ENCODE results near the gene SPATA33. TPM values are rescaled to one million over a fixed set of nuclear protein-coding genes. Genes with fewer than 3 reads are reported as not detected.

SPATA33 gene
- 10 to 100 TPM; 13.9 to 16.6 (median 15.6) TPM for polyA plus RNA-seq (ENCODE audit: insufficient read length in 4 of 4)

DNA sequence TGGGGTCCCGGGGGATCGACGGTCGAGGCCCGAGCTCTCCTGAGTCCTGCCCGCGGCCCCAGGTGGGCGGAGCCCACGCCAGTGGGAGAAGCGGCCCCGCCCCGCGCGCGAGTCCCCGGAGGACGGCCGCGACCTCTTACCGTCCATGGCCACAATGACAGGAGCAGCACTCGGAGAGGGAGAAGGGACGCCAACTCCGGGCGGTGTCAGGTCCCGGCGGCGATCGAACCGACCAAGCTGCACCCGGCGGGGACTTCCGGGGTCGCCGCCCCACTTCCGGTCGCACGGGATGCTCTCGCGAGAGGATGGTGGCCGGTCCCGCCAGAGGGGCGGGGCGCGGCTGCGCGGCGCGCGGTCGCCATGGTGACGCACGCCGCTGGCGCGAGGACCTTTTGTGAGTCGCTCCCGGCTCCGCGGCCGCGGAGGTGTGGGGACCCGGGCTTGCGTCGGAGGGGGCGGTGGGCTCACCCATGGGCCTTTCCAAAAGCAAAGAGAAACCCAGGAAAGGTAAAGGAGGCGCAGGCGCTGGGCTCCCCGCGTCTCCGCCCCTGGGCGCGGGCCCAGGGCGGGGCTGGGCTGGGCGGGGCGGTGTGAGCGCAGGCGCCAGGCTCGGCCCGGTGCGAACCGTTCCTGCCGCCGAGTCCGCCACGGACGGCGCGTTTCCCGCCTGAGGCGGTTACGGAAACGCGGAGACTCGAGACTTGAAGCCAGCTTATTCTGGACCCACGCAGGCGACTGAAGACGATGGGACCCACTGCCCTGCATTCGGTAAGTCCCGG lies at the start of gene SPATA33, which contains the start of gene CHMP1A:
Gene SPATA33, plus strand, starts transcription at position 395 of the 779 bp plus-strand sequence. Its CDS starts 76 bp downstream, at position 471.
Gene CHMP1A, minus strand, starts transcription at position 267 of the 779 bp plus-strand sequence. Its CDS starts 120 bp downstream, at position 147.
- DNase-seq (ENCODE audit: low read depth in 4 of 4, low spot score in 2 of 4): peak; percentile 71 to 82 (median 80)

DNA sequence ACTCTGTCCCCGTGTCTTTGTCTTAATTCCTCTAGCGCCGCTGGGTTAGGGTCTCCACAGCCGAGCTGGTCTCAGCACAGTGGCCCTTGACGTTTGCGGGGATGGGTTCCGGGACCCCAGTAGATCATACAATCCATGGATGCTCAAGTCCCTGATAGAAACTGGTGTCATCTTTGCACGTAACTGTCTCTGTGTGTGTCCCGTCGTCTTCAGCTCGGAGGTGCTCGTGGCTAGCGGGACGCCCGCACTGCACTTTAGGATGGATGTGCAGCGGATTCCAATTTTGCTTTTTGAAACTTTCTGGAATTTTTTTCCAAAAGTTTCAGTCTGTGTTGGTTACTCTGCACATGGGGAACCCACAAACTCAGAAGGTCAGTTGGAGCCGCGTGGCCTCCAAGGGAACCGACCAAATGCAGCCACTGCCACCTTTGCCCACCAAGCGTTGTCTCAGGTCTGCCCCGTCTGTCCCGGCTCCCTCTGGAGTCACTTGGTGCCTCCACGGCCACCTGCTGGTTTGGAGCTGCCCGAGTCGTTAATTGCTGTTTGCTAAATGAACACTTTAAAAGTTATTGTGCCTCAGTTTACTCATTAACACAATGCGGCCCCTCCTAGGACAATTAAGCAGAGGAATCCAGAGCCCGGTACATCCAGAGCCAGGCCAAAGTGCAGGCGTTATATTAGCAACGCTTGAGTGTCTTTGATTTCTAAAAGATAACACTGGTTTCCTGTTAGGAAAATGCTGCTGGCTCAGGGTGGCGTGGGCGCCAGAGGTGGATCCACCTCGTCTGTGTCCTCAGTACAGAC lies 49.5 kb upstream of the SPATA33 start:
- no peak for DNase-seq (ENCODE audit: low read depth in 4 of 4, low spot score in 2 of 4)

DNA sequence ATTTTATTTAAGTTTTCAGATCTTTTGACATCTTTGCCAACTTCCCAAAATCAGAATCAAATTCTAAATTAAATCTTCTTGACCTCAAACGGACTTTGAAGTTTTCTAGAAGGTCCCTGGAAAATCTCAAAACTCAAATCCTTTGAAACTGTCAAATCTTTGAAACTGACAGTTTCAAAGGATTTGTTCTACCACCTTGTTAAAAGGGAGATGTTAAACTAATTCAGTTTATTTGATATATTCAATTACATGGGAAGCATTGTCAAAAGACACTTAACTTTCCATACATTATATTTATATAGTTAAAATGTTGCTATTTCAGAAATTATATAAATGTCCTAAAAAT lies 47.6 kb upstream of the SPATA33 start:
- DNase-seq (ENCODE audit: low read depth in 4 of 4, low spot score in 2 of 4): no peak

DNA sequence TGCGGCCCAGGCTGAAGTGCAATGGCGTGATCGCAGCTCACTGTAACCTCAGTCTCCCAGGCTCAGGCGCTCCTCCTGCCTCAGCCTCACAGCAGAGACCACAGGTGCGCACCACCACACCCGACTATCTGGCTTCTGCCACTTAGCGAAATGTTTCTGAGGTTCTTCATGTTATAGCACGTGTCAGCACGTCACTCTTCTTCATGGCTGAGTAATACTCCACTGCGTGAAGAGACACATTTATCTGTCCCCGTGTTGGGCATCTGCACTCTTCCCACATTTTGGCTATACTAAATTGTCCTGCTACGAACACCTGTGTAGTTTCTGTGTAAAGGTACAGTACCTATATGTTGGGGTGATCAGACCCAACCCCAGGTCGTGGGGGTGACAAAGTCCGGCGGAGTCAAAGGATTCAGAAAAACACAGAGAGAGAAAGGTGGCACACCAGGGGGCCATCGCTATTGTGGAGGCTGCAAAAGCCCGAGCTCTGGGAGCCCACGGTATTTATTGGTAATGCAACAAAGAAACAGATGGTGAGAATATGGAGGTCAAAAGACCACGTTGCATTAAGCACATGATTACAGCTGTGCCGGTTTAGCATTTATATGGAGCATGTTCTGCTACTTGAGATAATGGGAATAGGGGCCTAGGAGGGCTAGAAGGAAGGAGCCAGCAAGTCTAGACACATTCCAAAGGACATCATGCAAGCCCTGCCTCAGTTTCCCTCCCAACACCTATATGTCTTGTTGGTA lies 45.0 kb upstream of the SPATA33 start:
- DNase-seq (ENCODE audit: low read depth in 4 of 4, low spot score in 2 of 4): no peak

DNA sequence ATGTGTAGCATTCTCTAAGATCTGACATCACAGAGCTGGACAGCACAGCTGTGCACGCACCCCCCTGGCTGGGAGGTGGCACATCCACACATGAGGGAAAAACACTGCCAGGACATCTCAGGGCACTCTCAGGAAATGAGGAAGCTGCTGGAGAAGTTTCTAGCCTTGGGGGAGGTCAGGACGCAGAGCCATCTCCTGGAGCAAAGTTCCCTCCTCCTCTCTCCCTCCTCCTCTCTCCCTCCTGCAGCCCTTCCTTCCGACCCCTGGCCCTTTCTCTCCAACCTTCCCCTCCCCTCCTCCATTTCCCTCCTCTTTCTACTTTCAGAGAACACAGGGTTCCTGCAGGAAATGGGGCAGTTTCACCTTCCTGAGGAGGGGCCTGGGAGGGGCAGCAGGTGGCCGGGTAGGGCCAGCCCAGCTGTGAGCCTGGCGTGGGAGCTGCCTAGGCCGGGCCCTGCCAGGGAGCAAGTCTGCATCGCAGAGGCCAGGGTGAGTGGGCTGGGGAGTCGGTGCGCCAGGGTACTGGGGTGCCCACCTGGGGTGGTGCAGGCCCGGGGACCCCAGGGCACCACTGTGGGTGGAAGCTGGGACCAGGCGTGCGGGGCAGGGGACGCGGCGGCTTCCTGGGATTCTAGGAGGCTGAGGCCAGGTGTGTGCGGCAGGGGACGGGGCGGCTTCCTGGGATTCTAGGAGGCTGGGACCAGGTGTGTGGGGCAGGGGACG lies 44.2 kb upstream of the SPATA33 start, which contains the start of gene DPEP1:
Gene DPEP1, plus strand, starts transcription at position 412 of the 723 bp plus-strand sequence. CDS start 16,769 bp downstream, outside the sequence.
- no peak for DNase-seq (ENCODE audit: low read depth in 4 of 4, low spot score in 2 of 4)

DNA sequence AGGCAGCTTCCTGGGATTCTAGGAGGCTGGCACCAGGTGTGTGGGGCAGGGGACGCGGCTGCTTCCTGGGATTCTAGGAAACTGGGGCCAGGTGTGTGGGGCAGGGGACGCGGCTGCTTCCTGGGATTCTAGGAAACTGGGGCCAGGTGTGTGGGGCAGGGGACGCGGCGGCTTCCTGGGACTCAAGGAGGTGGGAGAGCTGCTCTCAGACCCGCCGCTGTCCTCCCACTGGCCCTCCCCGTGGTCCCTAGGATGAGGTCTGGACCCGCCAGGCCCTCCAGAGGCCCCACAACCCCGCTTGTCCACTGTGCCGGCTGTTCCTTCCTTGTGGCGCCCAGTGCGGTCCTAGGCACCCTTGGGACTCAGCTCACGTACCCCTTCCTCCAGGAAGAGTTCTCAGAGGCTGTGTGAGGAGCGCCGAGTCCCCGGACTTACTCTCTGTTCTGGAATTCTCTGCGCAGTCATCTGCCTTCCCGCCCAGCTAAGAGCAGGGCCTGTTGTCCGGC lies 43.6 kb upstream of the SPATA33 start:
- DNase-seq (ENCODE audit: low read depth in 4 of 4, low spot score in 2 of 4): no peak

DNA sequence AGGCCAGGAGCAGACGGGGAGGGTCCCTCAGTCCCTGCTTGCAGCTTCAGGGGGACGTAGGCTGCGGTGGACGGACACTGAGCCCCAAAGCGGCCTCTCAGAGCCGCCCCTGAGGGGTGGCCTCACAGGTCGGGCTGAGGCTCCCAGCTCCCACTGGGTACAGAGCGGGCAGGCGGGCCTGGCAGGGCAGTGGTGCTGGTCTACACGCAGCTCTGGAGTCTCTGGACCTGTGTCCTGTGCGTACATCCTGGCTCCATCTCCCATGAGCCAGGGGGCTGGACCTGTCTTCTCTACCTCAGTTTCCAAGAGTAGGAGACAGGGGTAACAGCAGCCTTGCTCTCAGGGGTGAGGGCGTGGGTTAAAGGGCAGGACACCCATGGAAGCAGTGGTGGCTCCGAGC lies 42.5 kb upstream of the SPATA33 start:
- no peak for DNase-seq (ENCODE audit: low read depth in 4 of 4, low spot score in 2 of 4)

DNA sequence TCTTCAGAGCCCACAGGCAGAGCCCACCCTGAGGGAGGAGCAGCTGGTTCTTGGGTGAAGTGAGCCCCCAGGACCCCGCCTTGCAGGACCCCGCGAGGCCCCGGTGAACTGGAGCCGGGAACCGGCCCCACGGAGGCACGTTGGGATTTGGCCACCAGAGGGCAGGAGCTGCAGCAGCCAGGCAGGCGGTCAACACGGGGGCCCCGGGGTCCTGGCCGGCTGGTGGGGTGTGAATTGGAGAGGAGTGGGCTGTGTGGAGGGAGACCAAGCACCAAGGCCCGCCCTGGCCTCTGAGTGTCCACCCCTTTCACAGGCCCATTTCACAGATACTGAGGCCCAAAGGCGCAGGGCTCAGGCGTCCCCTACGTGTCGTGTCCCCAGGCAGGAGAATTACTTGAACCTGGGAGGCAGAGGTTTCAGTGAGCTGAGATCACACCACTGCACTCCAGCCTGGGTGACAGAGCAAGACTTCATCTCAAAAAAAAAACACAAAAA lies 42.0 kb upstream of the SPATA33 start:
- no peak for DNase-seq (ENCODE audit: low read depth in 4 of 4, low spot score in 2 of 4)

DNA sequence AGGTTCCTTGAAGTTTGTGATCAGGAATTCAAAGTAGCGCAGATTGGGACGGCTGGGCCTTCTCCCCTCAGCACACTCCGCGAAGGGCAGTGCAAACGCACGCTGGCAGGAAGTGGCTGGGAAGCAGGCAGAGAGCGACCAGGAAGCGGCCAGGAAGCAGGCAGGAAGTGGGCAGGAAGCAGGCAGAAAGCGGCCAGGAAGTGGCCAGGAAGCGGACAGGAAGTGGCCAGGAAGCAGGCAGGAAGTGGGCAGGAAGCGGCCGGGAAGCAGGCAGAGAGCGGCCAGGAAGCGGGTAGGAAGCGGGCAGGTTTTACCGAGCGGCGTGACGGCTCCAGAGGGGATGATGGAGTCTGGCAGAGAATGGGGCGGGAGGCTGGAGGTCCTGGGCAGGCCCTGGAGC lies 41.0 kb upstream of the SPATA33 start:
- DNase-seq (ENCODE audit: low read depth in 4 of 4, low spot score in 2 of 4): no peak

DNA sequence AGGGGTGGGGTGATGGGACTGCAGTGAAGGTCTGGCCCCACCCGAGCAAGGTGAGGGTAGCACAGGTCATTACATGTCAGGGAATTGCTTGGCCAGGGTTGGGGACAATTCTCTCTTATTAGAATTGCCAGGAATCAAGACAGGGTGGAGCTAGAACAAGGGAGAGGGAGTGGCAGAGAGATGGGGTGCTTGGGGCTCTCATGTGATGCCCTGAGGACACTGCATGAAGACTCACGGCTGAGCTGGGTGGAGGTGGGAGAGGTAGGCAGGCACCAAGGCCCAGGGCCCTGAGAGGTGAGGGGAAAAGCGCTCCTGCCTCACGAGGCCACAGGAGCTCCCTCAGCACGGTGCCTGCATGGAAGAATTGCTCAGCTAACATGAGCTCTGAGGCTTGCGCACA lies 40.6 kb upstream of the SPATA33 start:
- DNase-seq (ENCODE audit: low read depth in 4 of 4, low spot score in 2 of 4): no peak

DNA sequence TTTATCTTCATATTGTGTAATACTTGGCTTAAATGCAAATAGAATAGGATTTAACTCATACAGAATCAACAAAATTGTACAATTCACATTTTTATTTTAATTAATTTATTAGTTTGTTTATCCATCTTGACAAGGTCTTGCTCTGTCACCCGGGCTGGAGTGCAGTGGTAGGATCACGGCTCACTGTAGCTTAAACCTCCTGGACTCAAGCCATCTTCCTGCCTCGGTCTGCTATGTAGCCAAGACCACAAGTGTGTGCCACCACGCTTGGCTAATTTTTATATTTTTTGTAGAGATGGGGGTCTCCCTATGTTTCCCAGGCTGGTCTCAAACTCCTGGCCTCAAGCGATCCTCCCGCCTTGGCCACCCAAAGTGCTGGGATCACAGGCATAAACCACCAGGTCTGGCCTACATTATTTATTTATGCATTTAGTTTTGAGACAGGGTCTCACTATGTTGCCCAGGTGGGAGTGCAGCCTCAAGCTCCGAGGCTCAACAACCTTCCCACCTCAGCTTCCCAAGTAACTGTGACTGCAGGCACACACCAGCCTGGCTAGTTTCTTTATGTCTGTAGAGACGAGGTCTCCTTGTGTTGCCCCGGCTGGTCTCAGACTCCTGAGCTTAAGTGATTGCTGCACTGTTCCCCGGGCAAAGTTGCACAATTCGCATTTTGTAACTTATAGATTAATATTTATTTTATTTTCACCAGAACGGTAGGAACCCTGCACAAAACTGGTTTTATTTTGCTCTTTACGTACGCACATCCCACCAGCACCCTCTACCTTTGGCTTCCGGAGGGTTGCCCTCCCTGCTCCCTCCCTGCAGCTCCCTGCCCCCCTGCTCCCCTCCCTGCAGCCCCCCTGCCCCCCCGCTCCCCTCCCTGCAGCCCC lies 39.3 kb upstream of the SPATA33 start:
- no peak for DNase-seq (ENCODE audit: low read depth in 4 of 4, low spot score in 2 of 4)

DNA sequence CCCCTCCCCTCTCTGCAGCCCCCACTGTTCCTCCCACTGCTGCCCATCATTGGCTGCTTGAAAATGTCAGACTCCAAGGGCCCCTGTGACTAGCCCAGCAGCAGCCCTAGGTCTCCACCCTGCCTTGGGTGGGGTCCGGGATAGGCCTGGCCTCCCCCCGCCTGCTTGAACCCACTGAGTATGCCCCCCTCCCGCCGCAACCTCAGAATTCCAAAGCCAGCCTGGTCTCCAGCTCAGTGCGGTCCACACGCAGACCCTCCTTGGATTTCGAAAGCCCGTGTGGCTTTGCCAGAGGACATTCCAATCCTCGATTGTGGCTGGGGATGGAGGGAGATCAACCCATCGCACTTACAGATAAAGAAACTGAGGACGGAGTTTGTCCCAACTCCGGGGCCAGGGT lies 37.8 kb upstream of the SPATA33 start:
- no peak for DNase-seq (ENCODE audit: low read depth in 4 of 4, low spot score in 2 of 4)

DNA sequence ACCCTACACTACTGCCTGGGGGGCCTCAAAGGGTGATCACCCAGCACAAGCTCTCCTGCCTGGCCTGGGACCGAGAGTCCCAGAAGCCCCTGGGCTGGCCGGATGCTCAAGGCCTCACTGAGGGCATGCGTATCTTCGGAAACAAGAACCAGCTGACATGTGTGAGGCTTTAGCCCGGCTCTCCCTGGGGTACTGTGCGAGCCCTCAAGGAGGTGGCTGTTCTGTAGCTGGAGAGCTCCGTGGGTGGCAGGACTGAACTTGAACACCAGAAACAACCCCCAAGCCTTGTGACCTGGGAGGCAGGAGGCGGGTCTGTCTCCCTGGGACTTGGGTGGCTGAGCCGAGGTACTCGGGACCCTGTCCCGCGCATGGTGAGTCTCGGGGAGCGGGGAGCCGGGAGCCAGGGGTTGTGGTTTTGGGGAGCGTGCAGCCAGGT lies 37.2 kb upstream of the SPATA33 start:
- DNase-seq (ENCODE audit: low read depth in 4 of 4, low spot score in 2 of 4): no peak

DNA sequence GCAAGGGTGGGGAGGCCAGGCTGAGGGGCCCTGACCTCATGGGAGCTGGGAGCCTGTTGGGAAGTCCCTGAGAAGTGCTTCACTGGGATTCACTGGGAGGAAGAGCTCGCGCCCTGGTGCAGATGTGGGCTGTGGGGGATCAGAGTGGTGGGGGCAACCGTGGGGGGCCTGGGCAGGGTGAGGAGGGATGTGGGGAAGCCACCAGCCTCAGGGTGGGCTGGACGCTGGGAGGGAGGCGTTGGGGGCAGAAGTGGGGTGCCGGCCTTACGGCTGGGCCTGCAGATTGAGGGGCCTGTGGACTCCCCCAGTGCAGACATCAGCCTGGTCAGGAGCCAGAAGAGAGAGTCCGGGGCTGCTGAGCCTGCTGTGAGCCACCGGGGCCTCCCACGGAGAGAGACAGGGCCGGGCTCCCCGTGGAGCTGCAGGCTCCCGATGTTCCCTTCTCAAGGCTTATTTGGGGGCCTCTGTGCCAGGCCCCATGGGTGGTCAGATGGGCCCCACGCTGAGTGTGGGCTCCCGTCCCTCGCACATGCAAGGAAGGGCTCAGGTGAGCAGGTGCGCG lies 36.4 kb upstream of the SPATA33 start:
- no peak for DNase-seq (ENCODE audit: low read depth in 4 of 4, low spot score in 2 of 4)

DNA sequence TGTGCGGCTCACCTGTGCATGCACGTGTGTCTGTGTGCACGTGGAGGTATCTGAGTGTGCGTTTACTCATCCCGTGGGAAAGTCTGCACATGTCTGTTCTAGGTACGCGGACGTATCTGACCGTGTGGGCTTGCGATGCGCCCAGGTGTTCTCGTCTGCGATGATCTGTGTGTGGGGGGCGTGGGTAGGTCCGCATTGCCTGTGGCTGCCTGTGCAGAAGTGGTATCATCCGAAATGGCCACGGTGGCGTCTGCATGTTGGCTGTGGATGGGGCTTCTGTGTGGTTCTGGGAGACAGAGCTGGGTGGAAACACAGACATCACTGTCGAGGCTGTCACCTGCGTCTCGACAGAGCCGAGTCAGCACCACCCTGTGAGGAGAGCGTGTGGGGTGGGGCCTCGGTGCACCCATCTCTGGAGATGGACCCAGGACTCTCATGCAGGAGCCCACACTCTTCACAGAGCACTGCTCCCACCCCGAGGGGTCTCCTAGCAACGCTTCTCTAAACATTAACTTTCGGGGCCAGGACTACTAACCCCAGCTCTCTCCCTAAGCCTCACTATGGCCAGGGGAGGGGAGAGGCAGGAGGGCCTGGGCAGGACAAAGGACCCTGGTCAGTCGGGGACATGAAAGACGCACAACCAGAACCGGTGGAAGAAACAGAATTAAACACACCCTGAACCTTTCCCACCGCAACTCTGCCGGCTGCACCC lies 35.8 kb upstream of the SPATA33 start:
- no peak for DNase-seq (ENCODE audit: low read depth in 4 of 4, low spot score in 2 of 4)

DNA sequence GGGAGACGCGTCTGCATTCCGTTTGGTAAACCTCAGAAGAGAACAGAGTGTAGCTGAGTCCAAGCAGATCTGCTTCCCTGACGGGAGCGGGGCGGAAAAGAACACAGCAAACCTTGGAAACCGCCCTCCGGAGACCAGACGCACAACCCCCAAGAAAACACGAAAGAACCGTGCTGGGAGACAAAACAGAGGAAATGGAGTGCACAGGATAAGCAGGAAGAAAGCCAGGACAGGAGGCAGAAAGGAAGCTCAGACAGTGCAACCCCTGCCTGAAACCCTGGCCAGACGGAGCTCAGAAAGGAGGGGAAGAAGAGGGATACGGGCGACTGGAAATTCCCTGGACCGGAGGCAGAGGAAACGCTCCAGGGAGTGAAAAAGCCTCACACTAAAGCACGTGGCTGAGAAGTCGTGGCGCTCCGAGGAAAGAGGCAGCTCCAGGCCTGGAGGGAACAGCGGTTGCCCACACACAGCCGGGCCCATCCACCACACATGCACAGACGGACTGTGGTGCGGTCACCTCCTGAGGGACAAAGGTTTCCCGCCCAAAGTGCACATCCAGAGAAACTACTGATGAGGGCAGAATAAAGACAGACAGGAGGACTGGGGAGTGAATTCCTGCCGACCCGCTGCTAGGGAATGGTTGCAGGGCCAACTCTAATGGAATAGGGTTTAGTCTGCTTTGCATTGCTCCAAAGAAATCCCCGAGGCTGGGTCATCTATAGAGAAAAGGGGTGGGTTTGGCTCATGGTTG lies 34.0 kb upstream of the SPATA33 start:
- DNase-seq (ENCODE audit: low read depth in 4 of 4, low spot score in 2 of 4): no peak

Measured in left renal cortex interstitium (tissue), 4 donors.